HUES64 (cell line): Measurements from ENCODE around the gene SRCAP.

Source experiments
- H3K27ac ChIP-seq: 2 replicates; pipeline ENCODE4 v1.7.0; 2013; ENCODE audit warnings: low read depth, low read length, inconsistent platforms
- H3K27me3 ChIP-seq: 2 replicates; pipeline ENCODE4 v1.6.1; 2013; ENCODE audit warnings: mild to moderate bottlenecking, low read length; ENCODE audit not compliant: insufficient read depth
- H3K36me3 ChIP-seq: 2 replicates; pipeline ENCODE4 v1.6.1; 2013; ENCODE audit warnings: mild to moderate bottlenecking, low read length; ENCODE audit not compliant: insufficient read depth
- H3K4me1 ChIP-seq: 2 replicates; pipeline ENCODE4 v1.6.1; 2013; ENCODE audit warnings: mild to moderate bottlenecking, low read length, moderate library complexity; ENCODE audit not compliant: insufficient read depth
- H3K4me3 ChIP-seq: 2 replicates; pipeline ENCODE4 v1.5.1; 2013; ENCODE audit warnings: mild to moderate bottlenecking, low read length, moderate library complexity
- H3K9ac ChIP-seq: 2 replicates; pipeline ENCODE4 v1.6.1; 2013; ENCODE audit warnings: mild to moderate bottlenecking, low read depth, low read length
- H3K9me3 ChIP-seq: 2 replicates; pipeline ENCODE4 v1.6.1; 2013; ENCODE audit warnings: low read depth, low read length; ENCODE audit not compliant: insufficient read depth
- WGBS: fragments of 150-250, 120-280 bp; methylation state at CpG from one replicate; pipeline ENCODE4 v1.1.7; 2013; ENCODE audit warnings: missing lambda C conversion rate; 5-methylcytosine and 5-hydroxymethylcytosine counted together

Gene SRCAP

GRCh38 chr16:30665155-30665829 lies 33.7 kb upstream of the SRCAP start:
- Histone ChIP-seq H3K27ac (no peak overlapping the region), H3K27me3 (peaks cover 87% of the 10 kb centered on the region), H3K9me3 (no peaks in the 10 kb centered on the region), H3K4me3 (no peak overlapping the region), H3K9ac (no peak overlapping the region), H3K36me3 (peaks cover 51% of the 10 kb centered on the region), H3K4me1 (no peaks in the 10 kb centered on the region)
- WGBS = 93% methylated on average over 22 of the region's 22 CpGs

- H3K9me3 ChIP-seq = no peaks in the 10 kb centered on the region
- H3K4me1 ChIP-seq = no peaks in the 10 kb centered on the region
- H3K9ac ChIP-seq = no peak overlapping the region
- peaks cover 87% of the 10 kb centered on the region for H3K27me3 ChIP-seq
- WGBS = 95% methylated on average over 4 of the region's 4 CpGs
- H3K36me3 ChIP-seq = peaks cover 51% of the 10 kb centered on the region
- no peak overlapping the region for H3K27ac ChIP-seq
- H3K4me3 ChIP-seq = no peak overlapping the region
Measured at GRCh38 chr16:30665830-30666190, 33.2 kb upstream of the SRCAP start.

GRCh38 chr16:30666681-30667080 lies 32.3 kb upstream of the SRCAP start:
- Histone ChIP-seq H3K36me3 (peaks cover 43% of the 10 kb centered on the region), H3K4me1 (no peaks in the 10 kb centered on the region), H3K9me3 (no peaks in the 10 kb centered on the region), H3K27ac (no peak overlapping the region), H3K27me3 (peaks cover 87% of the 10 kb centered on the region), H3K4me3 (no peak overlapping the region), H3K9ac (no peak overlapping the region)
- 94% methylated on average over 7 of the region's 7 CpGs for WGBS

- peaks cover 87% of the 10 kb centered on the region for H3K27me3 ChIP-seq
- H3K27ac ChIP-seq = no peak overlapping the region
- no peaks in the 10 kb centered on the region for H3K4me1 ChIP-seq
- H3K36me3 ChIP-seq = peaks cover 37% of the 10 kb centered on the region
- H3K9me3 ChIP-seq = no peaks in the 10 kb centered on the region
- H3K9ac ChIP-seq = no peak overlapping the region
- 92% methylated on average over 11 of the region's 11 CpGs for WGBS
- no peak overlapping the region for H3K4me3 ChIP-seq
Measured at GRCh38 chr16:30667361-30667905, 31.5 kb upstream of the SRCAP start.

- WGBS = 93% methylated on average over 12 of the region's 12 CpGs
- Histone ChIP-seq H3K27me3 (peaks cover 87% of the 10 kb centered on the region), H3K27ac (no peak overlapping the region), H3K4me3 (no peak overlapping the region), H3K4me1 (no peaks in the 10 kb centered on the region), H3K36me3 (peaks cover 29% of the 10 kb centered on the region), H3K9me3 (no peaks in the 10 kb centered on the region), H3K9ac (no peak overlapping the region)
Measured at GRCh38 chr16:30668393-30668792, 30.6 kb upstream of the SRCAP start.

GRCh38 chr16:30669026-30669902 lies 29.7 kb upstream of the SRCAP start:
- Histone ChIP-seq H3K36me3 (peaks cover 25% of the 10 kb centered on the region; the same call in 1 of the 2 replicates), H3K4me1 (no peaks in the 10 kb centered on the region), H3K27me3 (peaks cover 91% of the 10 kb centered on the region), H3K4me3 (no peak overlapping the region), H3K27ac (no peak overlapping the region), H3K9me3 (no peaks in the 10 kb centered on the region), H3K9ac (no peak overlapping the region)
- WGBS = 94% methylated on average over 41 of the region's 41 CpGs

- Histone ChIP-seq H3K4me1 (no peaks in the 10 kb centered on the region), H3K4me3 (no peak overlapping the region), H3K9ac (no peak overlapping the region), H3K9me3 (no peaks in the 10 kb centered on the region), H3K36me3 (peaks cover 20% of the 10 kb centered on the region; the same call in 1 of the 2 replicates), H3K27ac (no peak overlapping the region), H3K27me3 (peaks cover 96% of the 10 kb centered on the region)
- 89% methylated on average over 14 of the region's 14 CpGs for WGBS
Measured at GRCh38 chr16:30669903-30670824, 28.8 kb upstream of the SRCAP start.

GRCh38 chr16:30675143-30675542 lies 23.8 kb upstream of the SRCAP start:
- 76% methylated on average over 8 of the region's 10 CpGs for WGBS
- Histone ChIP-seq H3K27me3 (peaks cover 98% of the 10 kb centered on the region), H3K36me3 (no peaks in the 10 kb centered on the region), H3K27ac (no peak overlapping the region), H3K9ac (no peak overlapping the region), H3K4me3 (no peak overlapping the region), H3K9me3 (no peaks in the 10 kb centered on the region), H3K4me1 (no peaks in the 10 kb centered on the region)

GRCh38 chr16:30677931-30678585 lies 20.9 kb upstream of the SRCAP start:
- H3K27me3 ChIP-seq = peaks cover 98% of the 10 kb centered on the region
- no peaks in the 10 kb centered on the region for H3K9me3 ChIP-seq
- H3K36me3 ChIP-seq = no peaks in the 10 kb centered on the region
- H3K27ac ChIP-seq = no peak overlapping the region
- 2% methylated on average over 9 of the region's 11 CpGs for WGBS
- no peaks in the 10 kb centered on the region for H3K4me1 ChIP-seq
- no peak overlapping the region for H3K9ac ChIP-seq
- H3K4me3 ChIP-seq = no peak overlapping the region

- H3K9me3 ChIP-seq = no peaks in the 10 kb centered on the region
- WGBS = 35% methylated on average over 3 of the region's 3 CpGs
- no peak overlapping the region for H3K9ac ChIP-seq
- no peaks in the 10 kb centered on the region for H3K36me3 ChIP-seq
- H3K4me3 ChIP-seq = no peak overlapping the region
- H3K4me1 ChIP-seq = no peaks in the 10 kb centered on the region
- peaks cover 98% of the 10 kb centered on the region for H3K27me3 ChIP-seq
- no peak overlapping the region for H3K27ac ChIP-seq
Measured at GRCh38 chr16:30678586-30678970, 20.4 kb upstream of the SRCAP start.
